ENCODE results near the gene PDK2.
A peak's percentile ranks its signal among the peaks of the same experiment; 100 is the strongest.
"Not testable (repeated sequence)": the region's sequence is repeated elsewhere in the genome, so short reads cannot be mapped to it uniquely, and the experiment has no call there.

PDK2 gene

DNA sequence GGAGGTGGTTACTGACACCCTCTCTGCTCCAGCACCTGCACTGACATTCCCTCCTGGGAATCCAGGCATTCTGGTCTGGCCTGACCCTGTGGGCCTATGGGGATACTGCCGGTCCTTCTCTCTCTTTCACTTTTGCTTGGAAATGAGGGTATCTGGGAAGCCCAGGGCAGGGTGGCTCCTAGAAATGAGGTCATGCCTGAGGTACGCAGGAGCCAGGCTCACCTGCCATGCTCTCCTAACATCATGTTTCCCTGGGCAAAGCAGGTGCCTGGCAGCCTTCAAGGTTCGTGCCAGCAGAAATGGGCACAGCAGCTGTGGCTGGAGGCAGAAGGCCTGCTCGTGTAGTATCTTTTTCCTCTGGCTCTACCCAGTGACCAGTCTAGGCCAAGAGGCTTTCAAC lies 35.9 kb upstream of the PDK2 start:
- no peak for DNase-seq

DNA sequence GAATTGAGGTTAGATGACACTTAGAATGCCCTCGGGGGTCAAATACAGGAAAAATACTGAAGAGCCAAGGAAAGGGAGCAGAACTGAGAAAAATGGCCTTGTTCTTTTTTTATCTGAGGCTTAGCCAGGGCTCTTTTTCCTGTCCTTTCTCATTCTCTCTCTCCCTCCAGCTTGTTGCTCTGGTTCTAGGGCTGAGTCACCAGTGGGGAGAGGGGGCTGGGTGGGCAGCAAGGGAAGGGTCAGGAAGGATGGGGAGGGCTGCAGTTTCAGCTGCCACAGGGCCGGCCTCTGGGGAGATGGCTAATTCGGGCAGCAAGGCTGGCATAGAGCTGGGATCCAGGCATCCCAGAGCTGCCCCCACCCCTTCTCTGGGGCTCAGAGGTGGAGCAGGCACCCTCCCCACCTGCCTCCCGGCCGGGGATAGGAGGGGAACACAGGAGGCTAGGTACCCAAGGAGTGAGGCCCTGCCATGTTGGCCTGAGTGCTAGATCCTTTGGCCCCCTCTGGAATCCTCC lies 35.3 kb upstream of the PDK2 start:
- DNase-seq = no peak

DNA sequence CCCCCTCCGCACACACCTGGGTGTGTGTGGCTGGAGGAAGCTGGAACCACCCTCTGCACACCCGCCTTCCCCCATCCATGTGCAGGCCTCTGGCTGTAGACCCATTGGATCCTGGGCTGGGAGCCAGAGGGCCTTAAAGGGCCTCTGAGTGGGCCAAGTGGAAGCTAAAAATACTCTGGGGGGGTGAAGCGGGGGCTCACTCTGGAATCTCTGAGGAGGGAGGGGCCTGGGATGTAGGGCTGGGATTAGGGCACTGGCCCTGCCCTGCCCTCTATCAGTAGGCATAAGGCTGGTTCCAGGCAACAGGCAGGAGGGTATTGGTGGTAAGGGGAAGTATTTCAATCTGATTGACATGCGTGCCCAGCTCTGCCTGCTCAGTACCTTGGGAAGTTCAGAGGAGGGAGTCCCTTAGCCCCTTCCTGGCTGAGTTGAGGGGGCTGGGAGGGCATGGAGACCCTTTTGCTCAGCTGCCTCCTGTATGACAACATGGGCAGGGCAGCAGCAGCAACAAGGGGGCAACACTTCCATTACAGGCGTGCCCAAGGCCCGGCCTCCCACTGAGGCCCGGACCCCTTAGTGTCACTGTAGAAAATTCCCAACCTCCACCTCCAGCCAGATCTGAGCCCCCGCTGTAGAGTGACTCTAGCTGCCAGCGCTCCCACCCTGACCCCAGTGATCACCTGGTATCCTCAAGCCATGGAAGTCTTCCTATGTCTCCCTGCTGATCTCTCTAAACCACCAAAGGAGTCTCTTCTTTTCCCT lies 34.0 kb upstream of the PDK2 start:
- DNase-seq = peak; percentile 79

DNA sequence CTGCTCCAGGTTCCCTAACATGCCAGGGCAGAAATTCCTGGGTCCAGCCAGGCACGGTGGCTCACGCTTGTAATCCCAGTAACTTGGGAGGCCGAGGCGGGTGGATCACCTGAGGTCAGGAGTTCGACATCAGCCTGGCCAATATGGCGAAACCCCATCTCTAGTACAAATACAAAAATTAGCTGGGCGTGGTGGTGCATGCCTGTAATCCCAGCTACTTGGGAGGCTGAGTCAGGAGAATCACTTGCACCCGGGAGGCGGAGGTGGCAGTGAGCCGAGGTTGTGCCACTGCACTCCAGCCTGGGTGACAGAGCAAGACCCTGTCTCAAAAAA lies 33.5 kb upstream of the PDK2 start:
- DNase-seq = not testable (repeated sequence)

DNA sequence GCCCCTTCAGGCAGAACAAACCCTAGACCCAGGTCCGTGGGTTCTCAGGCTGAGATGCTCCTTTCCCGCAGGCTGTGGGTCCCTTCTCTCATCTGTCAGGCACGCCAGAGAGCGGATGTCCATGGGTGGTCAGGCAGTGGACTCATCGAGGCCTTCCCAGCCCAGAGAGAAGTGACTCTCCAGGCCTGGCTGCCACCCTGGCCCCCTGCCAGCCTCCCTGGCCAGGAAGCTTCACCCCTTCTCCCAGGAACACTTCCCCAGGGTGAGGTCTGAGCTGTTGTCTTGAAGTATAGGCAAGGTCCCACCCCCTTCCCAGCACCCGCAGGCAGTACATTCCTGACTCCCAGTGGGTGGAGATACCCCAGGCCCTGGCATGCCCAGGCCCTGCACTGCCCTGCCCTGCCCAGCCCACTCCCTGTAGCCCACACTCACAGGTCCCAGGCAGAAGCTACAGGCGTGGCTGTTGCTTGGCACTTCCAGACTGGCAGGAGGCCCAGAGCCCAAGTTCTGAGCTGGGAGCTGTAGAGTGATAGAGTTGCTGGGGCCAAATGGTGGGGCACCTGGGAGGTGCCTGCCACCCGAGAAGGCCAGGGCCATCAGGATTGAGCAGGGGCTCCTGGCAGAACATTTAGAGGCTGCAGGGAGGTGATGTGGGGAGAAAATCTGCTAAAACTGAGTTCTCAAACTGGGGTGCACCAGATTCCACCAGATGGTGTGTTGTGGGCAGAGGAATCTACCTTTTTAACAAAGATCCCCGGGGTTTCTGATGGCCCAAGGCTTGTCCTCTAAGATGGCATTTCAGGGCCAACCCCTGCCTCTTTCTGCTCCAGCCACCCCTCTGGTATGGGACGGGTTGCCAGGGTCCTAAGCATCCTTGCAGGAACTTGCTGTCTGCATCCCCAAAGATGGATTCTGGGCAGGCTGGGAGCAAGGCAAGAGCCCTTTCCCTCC lies 32.6 kb upstream of the PDK2 start:
- DNase-seq = no peak

DNA sequence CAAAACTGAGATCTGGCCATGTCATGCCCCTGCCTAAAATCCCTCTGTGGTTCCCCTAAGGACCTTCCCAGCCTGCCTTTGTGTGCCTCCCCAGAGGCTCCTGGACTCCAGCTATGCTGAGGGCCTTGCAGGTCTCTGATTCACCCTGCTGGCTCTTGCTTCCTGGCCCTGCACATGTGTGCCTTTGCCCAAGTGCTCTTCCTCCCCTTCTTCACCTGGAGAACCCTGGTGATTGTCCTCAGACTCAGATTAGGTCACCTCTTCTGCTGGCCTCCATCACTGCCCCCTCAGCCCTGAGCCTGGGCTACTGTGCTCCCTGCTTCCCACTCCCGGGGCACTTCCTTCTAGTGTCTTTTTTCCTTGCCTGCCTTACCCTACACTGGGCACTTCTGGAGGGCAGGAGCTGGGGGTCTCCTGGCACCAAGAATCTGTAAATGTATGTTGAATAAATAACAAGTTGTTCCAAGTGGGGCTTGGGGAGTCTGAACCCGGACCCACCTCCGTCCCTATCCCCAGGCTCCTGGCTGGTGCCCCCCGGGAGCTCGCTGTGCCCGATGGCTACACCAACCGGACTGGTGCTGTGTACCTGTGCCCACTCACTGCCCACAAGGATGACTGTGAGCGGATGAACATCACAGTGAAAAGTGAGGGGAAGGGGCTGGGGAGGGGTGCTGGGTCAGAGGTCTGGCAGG lies 31.4 kb upstream of the PDK2 start:
- no peak for DNase-seq

DNA sequence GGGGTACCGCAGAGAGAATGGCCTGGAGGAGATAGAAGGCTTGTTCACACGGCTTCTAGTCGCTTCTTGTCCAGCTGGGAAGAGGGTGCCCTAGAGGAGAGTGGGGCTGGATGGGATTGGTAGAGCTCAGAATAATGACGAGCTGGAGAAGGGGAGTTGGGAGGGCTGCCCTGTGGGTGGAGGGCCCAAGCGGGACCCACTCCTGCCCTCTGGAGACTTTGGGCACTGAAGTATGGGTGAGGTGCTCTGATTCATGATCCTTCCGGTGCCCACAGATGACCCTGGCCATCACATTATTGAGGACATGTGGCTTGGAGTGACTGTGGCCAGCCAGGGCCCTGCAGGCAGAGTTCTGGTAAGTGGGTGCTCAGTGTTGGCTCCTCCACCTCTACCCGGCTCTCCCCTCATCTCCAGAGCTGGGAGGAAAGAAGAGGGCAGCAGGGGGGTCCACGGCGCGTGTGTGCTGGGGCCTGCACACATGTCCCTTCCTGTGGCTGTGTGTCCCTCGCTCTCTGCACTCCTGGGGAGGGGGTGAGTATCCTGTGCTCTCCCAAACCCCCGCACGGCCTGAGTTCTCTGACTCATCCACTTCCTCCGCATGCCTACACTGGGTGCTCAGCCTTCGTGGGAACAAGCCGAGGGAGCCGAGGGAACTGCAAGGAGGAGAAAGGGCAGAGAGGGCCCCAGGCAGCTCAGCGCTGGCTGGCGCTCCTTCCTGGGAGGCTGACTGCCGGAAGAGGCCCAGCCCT lies 30.7 kb upstream of the PDK2 start:
- no peak for DNase-seq

DNA sequence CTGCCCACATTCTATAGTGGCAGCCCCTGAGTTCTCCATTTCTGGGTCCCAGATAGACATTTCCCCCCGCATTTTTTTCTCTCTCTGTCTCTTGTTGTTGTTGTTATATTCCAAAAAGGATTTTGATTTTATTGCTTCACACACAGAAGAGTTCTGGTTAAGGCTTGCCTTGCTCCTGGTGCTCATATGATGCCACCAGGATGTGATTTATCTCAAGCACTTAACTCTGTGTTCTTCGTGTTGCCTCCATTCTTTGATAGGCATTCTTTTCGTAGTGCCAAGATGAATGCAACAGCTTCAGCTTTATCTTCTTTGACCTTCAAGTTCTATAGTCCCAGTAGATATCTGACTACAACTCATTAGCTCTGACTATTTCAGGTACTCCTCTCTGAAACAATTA lies 30.1 kb upstream of the PDK2 start:
- no peak for DNase-seq

DNA sequence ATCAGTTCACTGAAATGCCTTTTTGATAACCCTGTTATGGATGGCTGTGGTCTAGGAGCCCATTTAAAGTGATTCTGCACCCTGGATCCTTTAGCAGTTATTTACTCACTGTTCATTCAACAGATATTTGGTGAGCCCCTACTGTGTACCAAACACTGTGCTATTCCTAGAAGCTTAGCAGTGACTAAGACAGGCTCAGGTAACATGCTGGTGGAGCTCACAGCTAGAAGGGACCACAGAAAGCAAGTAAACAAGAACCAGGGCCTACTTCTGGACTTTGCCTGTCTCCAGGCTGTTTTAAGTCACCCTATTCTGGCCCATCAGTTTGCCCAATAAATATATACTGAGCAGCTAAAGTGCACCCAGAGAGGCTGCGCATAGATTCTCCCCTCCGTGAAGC lies 28.2 kb upstream of the PDK2 start:
- DNase-seq = no peak

DNA sequence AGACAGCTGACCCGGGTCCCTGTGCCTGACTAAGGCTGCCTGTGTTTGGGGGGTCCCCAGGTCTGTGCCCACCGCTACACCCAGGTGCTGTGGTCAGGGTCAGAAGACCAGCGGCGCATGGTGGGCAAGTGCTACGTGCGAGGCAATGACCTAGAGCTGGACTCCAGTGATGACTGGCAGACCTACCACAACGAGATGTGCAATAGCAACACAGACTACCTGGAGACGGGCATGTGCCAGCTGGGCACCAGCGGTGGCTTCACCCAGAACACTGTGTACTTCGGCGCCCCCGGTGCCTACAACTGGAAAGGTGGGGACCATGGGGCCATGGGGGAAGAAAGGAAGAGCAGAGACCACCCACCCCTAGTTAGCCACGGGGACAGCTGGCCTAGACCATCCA lies 27.2 kb upstream of the PDK2 start:
- no peak for DNase-seq

DNA sequence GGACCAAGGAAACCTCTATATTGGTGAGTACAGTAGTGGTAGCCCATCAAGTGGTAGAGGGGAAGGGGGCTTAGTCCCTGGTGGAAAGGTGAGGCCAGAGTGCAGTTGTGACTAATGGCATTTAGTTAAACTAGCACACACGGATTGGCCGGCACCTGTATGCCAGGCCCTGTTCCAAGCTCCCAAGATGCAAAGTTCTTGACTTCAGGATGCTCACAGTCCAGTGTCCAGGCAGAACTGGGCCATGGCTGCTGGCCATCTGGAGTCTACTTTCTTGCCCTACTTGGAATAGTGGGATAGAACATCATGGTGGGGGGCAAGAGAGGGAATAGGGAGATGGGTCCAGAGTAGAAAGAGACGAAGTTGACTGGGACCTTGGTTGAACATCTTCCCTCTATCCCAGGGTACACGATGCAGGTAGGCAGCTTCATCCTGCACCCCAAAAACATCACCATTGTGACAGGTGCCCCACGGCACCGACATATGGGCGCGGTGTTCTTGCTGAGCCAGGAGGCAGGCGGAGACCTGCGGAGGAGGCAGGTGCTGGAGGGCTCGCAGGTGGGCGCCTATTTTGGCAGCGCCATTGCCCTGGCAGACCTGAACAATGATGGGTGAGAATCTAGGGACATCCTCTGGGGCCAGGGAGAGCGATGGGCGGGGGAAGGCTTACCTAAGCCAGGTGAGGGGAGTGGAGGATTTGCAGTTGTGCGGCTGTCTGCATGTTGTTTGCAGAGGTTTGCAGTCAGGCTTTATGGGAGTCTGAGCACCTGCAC lies 24.1 kb upstream of the PDK2 start:
- peak; percentile 2 for DNase-seq

DNA sequence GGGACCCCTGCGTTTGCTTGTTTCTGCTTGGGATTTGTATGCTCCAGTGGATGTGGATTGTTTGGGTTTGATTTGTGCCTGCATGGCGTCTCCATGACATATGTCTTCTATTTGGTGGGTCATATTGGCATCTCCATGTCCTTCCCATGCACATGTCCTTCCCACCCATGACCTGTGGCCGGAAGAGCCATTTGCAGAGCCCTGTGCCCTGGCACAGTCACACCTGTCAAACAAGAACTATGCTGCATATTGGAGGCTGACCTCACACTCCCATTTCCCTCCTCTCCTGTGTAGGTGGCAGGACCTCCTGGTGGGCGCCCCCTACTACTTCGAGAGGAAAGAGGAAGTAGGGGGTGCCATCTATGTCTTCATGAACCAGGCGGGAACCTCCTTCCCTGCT lies 23.5 kb upstream of the PDK2 start:
- peak; percentile 15 for DNase-seq

DNA sequence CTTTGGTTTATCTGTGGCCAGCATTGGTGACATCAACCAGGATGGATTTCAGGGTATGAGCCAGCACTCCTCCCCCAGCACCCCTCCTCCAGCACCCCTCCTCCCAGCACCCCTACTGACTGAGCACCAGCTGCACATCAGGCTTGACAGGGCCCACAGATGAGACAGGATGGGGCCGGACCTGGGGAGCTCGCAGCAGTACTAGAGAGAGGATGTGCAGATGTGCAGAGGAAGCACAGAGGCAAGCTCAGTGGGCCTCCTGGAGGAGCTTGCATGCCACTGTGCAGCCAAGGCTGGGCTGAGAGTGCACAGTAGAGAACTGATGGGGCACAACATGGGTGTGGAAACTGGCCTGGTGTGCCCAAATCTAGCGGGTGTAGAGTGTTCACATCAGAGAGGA lies 23.0 kb upstream of the PDK2 start:
- peak; percentile 7 for DNase-seq

DNA sequence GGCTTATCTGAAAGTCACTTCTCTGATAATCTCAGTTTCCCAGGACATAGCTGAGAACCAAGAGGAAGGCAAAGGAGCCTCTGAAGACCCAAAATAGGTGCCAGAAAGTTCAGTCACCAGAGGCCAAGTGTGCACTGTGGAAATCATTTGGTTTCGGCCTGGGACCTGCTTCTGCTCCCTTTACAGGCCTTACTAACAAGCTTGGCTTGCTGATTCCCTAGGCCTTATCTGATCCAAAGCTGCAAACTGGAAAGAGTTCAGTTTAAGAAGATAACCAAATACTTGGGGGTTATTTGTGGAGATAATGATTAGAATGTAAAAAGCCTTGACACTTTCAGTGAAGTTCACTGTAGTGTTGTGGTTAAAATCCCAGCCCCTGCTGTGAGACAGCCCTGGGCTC lies 22.2 kb upstream of the PDK2 start:
- no peak for DNase-seq

DNA sequence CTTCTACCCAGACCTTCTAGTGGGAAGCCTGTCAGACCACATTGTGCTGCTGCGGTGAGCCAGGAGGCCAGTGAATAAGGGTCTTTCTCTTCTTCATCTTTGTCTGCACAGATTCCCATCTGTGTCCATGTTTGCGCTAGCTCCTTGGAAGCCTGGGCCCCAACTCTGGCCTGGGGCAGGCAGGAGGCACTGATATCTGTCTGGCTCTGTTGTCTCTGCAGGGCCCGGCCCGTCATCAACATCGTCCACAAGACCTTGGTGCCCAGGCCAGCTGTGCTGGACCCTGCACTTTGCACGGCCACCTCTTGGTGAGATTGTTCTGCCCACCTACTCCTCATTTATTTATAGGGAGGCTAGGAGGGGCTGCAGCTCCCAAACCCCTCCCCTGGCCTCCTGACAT lies 20.9 kb upstream of the PDK2 start:
- DNase-seq = no peak

DNA sequence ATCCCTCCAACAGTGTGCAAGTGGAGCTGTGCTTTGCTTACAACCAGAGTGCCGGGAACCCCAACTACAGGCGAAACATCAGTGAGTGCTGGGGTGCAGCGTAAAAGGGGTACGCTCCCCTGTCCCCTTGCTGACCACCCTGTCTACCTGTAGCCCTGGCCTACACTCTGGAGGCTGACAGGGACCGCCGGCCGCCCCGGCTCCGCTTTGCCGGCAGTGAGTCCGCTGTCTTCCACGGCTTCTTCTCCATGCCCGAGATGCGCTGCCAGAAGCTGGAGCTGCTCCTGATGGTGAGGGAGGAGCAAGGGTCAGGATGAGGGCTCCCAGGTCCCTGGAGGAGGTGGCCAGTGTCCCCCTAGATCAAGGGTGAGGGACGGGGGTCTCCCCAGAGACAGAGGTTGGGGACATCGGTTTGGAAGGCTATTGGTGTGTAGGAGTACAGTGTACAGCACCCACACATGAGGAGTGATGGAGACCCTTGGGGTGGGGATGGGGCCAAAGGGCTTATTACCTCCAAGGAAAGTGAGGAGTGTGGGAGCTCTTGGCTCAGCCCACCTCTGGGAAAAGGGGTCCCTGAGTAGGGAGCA lies 19.6 kb upstream of the PDK2 start:
- no peak for DNase-seq

DNA sequence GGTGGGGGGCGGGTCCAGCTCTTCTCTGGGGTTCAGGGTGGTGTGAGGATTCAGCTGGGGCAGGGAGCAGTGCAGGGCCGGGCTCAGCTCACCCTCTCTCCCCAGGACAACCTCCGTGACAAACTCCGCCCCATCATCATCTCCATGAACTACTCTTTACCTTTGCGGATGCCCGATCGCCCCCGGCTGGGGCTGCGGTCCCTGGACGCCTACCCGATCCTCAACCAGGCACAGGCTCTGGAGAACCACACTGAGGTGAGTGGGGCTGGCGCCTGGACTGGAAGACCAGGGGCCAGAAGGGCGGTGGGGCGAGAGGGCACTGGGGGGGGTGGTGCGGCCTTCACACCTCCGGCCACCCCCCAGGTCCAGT lies 18.9 kb upstream of the PDK2 start:
- no peak for DNase-seq

DNA sequence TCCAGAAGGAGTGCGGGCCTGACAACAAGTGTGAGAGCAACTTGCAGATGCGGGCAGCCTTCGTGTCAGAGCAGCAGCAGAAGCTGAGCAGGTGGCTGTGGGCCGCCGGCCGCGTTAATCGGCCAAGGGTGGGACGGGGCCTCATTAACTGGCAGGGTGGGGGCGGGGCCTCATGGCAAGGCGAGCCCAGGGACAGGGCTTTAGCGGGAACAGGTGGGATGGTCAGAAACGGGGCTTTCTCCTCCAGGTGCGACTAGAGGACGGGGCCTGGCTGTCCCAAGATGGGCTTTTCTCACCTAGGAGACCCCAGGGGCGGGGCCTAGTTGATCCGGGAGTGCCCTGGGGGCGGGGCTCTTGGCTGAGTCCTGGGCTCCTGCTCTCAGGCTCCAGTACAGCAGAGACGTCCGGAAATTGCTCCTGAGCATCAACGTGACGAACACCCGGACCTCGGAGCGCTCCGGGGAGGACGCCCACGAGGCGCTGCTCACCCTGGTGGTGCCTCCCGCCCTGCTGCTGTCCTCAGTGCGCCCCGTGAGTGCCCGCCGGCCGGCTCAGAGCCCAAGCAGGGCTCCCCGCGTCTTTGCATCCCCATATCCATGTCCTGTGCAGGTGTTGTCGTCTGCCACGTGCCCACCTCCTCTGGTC lies 18.4 kb upstream of the PDK2 start:
- no peak for DNase-seq

DNA sequence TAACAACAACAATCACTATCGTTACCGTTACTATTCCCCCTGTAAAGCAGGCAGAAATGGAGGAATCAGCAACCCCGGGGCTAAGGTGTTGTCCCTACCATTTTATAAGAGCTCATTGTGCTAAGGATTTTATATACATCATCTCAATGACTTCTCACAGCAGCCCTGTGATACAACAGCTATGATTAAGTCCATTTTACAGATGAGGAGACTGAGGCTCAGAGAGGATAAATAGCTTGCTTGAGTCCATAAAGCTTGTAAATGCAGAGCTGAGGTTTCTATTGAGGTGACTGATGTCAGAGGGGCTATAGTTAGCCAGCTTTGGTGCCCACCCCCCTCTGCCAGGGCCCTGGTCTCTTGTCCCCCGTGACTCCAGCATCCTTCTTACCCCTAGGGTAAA lies 16.7 kb upstream of the PDK2 start:
- DNase-seq = no peak

DNA sequence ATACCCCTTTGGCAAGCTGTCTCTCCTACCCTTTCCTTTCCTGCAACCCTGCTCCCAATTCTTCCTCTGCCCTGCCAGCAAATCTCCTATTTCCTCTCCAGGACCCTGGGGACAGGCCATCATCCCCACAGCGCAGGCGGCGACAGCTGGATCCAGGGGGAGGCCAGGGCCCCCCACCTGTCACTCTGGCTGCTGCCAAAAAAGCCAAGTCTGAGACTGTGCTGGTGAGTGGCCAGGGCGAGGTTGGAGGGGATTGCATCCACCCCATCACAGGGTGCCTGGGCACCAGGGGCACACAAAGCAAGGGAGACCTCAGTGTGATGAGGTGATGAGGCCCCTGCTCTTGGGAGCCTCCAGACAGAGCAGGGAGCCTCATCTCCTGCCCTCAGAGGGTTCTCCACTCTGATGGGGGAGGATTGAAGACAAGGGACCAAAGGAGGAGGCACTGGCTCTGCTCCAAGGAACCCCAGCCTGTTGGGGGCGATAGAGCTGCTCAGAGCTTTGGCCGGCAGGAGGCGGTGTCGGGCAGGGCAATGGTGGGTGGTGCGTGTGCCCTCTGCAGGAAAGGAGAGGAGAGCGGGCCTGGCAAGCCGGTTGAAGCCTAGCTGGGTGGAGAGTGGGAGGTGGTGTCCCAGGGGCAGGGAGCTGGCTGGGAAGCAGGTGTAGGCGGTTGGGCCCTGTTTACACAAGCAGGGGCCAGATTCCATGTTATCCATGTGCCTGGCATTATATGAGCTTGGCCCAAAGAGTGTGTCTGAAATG lies 15.6 kb upstream of the PDK2 start:
- peak; percentile 35 for DNase-seq

Data from left hindlimb (tissue), 1 donor.